ENCODE data around the gene FRA10AC1.

GRCh38 chr10:93716766-93717165 lies 14.4 kb upstream of the FRA10AC1 start:
- TF ChIP-seq SUZ12 (IDR thresholded peaks at IDR 0.05; ENCODE audit: extremely low read depth, insufficient read depth, insufficient read length) (no peak), YY1 (IDR thresholded peaks at IDR 0.05; ENCODE audit: insufficient read depth, insufficient read length) (no peak)

All from NT2/D1 (cell line).